Activated CD4-positive, alpha-beta memory T cell treated with anti-CD3 and anti-CD28 coated beads for 36 hours (primary cell): Measurements from ENCODE around the gene YARS1. TPM values are rescaled to one million over a fixed set of nuclear protein-coding genes. Genes with fewer than 3 reads are reported as not detected.
A peak's percentile ranks its signal among the peaks of the same experiment; 100 is the strongest.

Source experiments
- CTCF ChIA-PET: fragments of 350-600 bp; sonication (Branson Sonifier 250); formaldehyde crosslinking; loops from one replicate; lab custom pipeline; 2021; ENCODE audit warnings: antibody characterized with exemption, inconsistent platforms; lab: Charles Lee
- POLR2A ChIA-PET: fragments of 350-600 bp; sonication (Branson Sonifier 250); formaldehyde crosslinking; loops from one replicate; lab custom pipeline; 2021; ENCODE audit warnings: antibody characterized with exemption; lab: Charles Lee
- DNase-seq: peaks from one replicate; pipeline ENCODE4 v3.0.0-alpha.2; 2020
- H3K27ac Mint-ChIP-seq: one replicate; pipeline ENCODE4 v1.8.0; 2021; ENCODE audit warnings: mixed read lengths
- H3K27me3 Mint-ChIP-seq: one replicate; pipeline ENCODE4 v1.8.0; 2021; ENCODE audit warnings: mixed read lengths
- H3K36me3 Mint-ChIP-seq: one replicate; pipeline ENCODE4 v1.8.0; 2021; ENCODE audit warnings: mixed read lengths
- H3K4me1 Mint-ChIP-seq: one replicate; pipeline ENCODE4 v1.8.0; 2021; ENCODE audit warnings: low read depth, mixed read lengths
- H3K4me3 Mint-ChIP-seq: one replicate; pipeline ENCODE4 v1.8.0; 2021; ENCODE audit warnings: mild to moderate bottlenecking, mixed read lengths
- H3K9me3 Mint-ChIP-seq: one replicate; pipeline ENCODE4 v1.8.0; 2021; ENCODE audit warnings: mixed read lengths
- intact Hi-C: fragments of 100-400 bp; cut with micrococcal nuclease; formaldehyde crosslinking; loops from one replicate; pipeline ENCODE4 v1.15.1; 2023
- total RNA-seq, 2 experiments: library from RNA; stranded (reverse); gene quantifications; one replicate each; pipeline ENCODE4 v1.2.3, GENCODE V29; 2021

The YARS1 gene
- total RNA-seq, 2 experiments from 2014 or later = 208 to 213 TPM

DNA sequence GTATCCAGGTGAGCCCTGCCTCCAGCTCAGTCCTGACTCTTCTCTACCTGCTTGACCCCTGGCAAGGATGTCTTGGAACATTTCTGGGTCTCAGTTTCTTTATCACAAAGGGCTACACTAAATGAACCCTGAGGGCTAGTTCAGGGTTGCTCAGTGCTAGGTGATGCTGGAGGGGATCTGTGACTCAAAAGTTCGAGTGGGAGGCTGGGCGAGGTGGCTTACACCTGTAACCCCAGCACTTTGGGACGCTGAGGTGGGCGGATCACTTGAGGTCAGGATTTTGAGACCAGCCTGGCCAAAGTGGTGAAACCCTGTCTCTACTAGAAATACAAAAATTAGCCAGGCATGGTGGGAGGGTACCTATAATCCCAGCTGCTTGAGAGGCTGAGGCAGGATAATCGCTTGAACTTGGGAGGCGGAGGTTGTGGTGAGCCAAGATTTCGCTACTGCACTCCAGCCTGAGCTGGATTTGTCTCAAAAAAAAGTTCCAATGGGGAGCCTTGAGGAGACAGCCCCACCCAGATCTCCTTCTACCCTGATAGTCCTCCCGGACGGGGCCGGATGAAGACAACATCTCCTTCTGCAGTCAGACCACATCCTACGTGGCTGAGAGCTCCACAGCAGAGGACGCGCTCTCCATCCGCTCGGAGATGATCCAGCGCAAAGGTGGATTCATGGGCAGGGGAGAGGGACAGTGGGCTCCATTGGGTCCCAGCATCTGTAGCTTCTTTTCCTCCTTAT, 48.9 kb downstream of the YARS1 start:
- H3K4me1 Mint-ChIP-seq = no peaks in the 10 kb centered on the region
- H3K27me3 Mint-ChIP-seq = no peaks in the 10 kb centered on the region
- H3K9me3 Mint-ChIP-seq = no peaks in the 10 kb centered on the region
- CTCF ChIA-PET = interaction anchor here (11.1 kb wide), 1 partner anchor 56 kb away, joined by 221 read pairs; no protein-coding TSS in a partner anchor
- no peak for DNase-seq
- intact Hi-C loops = no loop called here
- POLR2A ChIA-PET = no interaction called here
- H3K4me3 Mint-ChIP-seq = no peak overlapping the region
- no peak overlapping the region for H3K27ac Mint-ChIP-seq
- peaks cover 5% of the 10 kb centered on the region for H3K36me3 Mint-ChIP-seq

DNA sequence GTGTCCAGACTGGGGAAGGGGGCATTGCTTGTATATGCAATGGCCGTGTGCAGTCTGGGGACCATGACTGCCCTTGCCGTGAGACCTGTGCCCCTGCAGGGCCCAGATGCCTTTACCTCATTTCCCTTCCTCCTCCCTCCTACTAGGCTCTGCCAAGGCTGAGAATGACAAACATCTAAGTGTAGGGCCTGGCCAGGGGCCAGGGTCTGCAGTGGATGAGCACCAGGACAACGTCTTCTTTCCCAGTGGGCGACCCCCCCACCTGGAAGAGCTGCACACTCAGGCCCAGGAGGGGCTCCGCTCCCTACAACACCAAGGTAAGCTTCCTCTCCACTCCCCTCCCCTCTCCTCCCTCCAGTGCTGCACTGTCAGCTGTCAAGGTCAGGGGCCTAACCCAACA, 49.5 kb downstream of the YARS1 start:
- H3K9me3 Mint-ChIP-seq = no peaks in the 10 kb centered on the region

DNA sequence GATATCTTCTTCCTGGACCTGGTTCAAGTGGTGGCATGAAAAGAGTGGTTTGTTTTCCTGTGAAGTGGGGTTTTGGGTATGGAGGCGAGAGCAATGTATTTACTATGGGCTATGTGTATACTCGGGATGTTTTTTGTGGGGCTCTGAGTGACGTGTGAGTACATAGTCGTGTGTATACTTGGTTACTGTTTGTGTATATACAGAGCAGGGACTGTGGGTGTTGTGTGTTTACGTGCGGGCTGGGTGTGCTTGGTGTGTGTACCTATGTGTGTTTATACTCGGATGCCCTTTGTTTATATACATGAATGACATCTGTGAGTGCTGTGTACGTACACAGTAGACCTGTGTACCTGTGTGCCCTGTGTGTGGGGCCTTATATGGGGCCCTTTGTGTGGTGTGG, 50.0 kb downstream of the YARS1 start:
- POLR2A ChIA-PET = no interaction called here
- H3K27ac Mint-ChIP-seq = no peak overlapping the region

More for the DNA sequence above, 49.5 kb downstream of the YARS1 start:
- intact Hi-C loops = no loop called here
- CTCF ChIA-PET = interaction anchor here (11.1 kb wide), 1 partner anchor 55 kb away, joined by 221 read pairs; no protein-coding TSS in a partner anchor
- no peak for DNase-seq
- no peaks in the 10 kb centered on the region for H3K4me1 Mint-ChIP-seq
- H3K27ac Mint-ChIP-seq = no peak overlapping the region
- no peaks in the 10 kb centered on the region for H3K36me3 Mint-ChIP-seq
- no peaks in the 10 kb centered on the region for H3K27me3 Mint-ChIP-seq
- H3K4me3 Mint-ChIP-seq = no peak overlapping the region
- POLR2A ChIA-PET = no interaction called here

GRCh38 chr1:32766328-32766972, 50.7 kb downstream of the YARS1 start:
- Mint-ChIP-seq H3K9me3 (no peaks in the 10 kb centered on the region), H3K27me3 (no peaks in the 10 kb centered on the region), H3K27ac (no peak overlapping the region), H3K36me3 (no peaks in the 10 kb centered on the region), H3K4me3 (no peak overlapping the region), H3K4me1 (peaks cover 7% of the 10 kb centered on the region)
- intact Hi-C loops = no loop called here
- DNase-seq = no peak
- POLR2A ChIA-PET = no interaction called here
- CTCF ChIA-PET = no interaction called here

More for the DNA sequence above, 50.0 kb downstream of the YARS1 start:
- no peak overlapping the region for H3K4me3 Mint-ChIP-seq
- H3K4me1 Mint-ChIP-seq = peaks cover under 1% of the 10 kb centered on the region
- CTCF ChIA-PET = no interaction called here
- no peaks in the 10 kb centered on the region for H3K9me3 Mint-ChIP-seq
- intact Hi-C loops = no loop called here
- no peaks in the 10 kb centered on the region for H3K27me3 Mint-ChIP-seq
- no peaks in the 10 kb centered on the region for H3K36me3 Mint-ChIP-seq
- no peak for DNase-seq

DNA sequence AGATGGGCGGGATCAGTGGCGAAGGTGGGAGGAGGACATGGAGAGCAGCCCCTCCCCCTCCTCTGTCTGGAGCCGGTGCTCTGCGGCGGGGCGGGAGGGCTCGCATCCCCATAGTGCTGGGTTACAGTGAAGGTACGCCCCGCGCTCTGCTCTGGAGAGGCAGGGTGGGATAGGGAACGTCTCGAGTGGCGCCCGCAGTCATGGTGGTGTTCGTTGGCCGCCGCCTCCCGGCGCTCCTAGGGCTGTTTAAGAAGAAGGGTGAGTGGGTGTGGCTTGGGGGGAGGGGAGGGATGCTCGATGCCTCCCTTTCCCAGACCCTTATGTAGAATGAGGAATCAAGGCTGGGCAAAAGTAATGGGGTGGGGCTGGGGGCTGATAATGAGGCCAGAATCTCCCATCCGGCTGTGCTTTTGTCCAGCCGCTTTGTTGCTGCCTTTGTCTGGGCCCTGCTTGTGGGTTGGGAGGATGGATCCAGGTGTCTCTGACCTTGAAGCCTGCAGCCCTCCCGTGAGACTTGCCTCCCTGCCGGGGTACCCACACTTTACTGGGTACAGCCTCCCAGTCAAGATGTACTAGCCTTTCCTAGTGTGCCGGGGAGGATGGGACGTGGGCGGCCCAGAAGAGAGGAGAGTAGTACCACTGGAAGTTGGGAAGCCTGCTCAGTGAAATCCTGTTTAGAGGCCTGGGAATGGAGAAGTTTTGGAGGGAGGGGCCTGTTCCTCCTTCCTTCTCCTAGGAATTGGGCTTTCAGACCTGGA, 51.4 kb downstream of the YARS1 start:
- intact Hi-C loops = no loop called here
- Mint-ChIP-seq H3K27ac (no peak overlapping the region), H3K9me3 (no peaks in the 10 kb centered on the region), H3K36me3 (no peaks in the 10 kb centered on the region), H3K4me3 (no peak overlapping the region), H3K4me1 (peaks cover 14% of the 10 kb centered on the region), H3K27me3 (no peaks in the 10 kb centered on the region)
- ChIA-PET CTCF (no interaction called here), POLR2A (no interaction called here)
- no peak for DNase-seq

- Mint-ChIP-seq H3K27me3 (no peaks in the 10 kb centered on the region), H3K36me3 (no peaks in the 10 kb centered on the region), H3K27ac (no peak overlapping the region), H3K4me3 (no peak overlapping the region), H3K4me1 (peaks cover 19% of the 10 kb centered on the region), H3K9me3 (no peaks in the 10 kb centered on the region)
- ChIA-PET CTCF (interaction anchor here (0.7 to 2.1 kb wide), 4 partner anchors 8 to 62 kb away, joined by 3 to 11 read pairs (median 4); no protein-coding TSS in a partner anchor), POLR2A (no interaction called here)
- DNase-seq = no peak
- intact Hi-C loops = no loop called here
Measured at GRCh38 chr1:32764826-32765569, 52.2 kb downstream of the YARS1 start.

GRCh38 chr1:32763221-32763620, 53.9 kb downstream of the YARS1 start:
- ChIA-PET POLR2A (no interaction called here), CTCF (interaction anchor here (2.1 to 3.4 kb wide), 2 partner anchors 10 to 51 kb away, joined by 11 to 21 read pairs; no protein-coding TSS in a partner anchor)
- peaks cover 27% of the 10 kb centered on the region for H3K4me1 Mint-ChIP-seq
- no peak overlapping the region for H3K27ac Mint-ChIP-seq
- H3K9me3 Mint-ChIP-seq = no peaks in the 10 kb centered on the region
- no peaks in the 10 kb centered on the region for H3K27me3 Mint-ChIP-seq
- intact Hi-C loops = no loop called here
- DNase-seq = no peak
- H3K4me3 Mint-ChIP-seq = no peak overlapping the region
- no peaks in the 10 kb centered on the region for H3K36me3 Mint-ChIP-seq

GRCh38 chr1:32761936-32762335, 55.2 kb downstream of the YARS1 start:
- no peaks in the 10 kb centered on the region for H3K36me3 Mint-ChIP-seq
- H3K27ac Mint-ChIP-seq = peak overlapping the region; percentile 44
- CTCF ChIA-PET = interaction anchor here (0.5 to 3.4 kb wide), 3 partner anchors 12 to 182 kb away, joined by 3 to 21 read pairs (median 16); no protein-coding TSS in a partner anchor
- H3K27me3 Mint-ChIP-seq = no peaks in the 10 kb centered on the region
- H3K4me3 Mint-ChIP-seq = no peak overlapping the region
- no peak for DNase-seq
- peaks cover 27% of the 10 kb centered on the region for H3K4me1 Mint-ChIP-seq
- H3K9me3 Mint-ChIP-seq = no peaks in the 10 kb centered on the region
- POLR2A ChIA-PET = no interaction called here
- intact Hi-C loops = no loop called here

DNA sequence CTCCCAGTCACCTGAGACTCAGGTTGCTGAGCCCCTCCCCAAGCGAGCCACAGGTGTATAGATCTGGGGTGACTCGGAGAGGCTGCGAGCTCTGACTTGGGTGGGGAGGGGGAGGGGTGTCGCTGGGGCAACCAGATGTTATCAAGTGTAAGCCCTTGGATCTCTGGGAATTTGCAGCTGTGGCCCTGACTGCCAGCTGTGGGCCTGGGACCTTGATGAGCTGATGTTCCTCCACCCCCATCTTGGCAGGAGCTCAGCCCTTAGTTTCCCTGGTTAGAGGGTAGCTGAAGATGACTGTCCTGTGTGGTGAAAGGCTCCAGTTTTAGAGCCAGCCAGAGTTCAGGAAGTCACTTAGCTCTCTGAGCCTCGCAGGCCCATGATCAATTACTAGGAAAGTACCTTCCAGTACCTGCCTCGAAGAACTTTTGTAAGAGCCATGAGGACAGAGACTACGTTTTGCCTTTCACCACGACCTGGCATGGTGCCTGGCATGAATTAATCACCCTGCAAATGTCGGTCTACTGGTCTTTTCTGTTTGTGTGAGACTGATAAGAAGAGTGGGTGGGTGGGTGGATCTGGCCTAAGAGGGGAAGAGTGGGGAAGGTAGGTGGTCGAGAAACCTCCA, 55.8 kb downstream of the YARS1 start:
- POLR2A ChIA-PET = no interaction called here
- Mint-ChIP-seq H3K4me1 (peaks cover 27% of the 10 kb centered on the region), H3K36me3 (no peaks in the 10 kb centered on the region), H3K27ac (peak overlapping the region; percentile 44), H3K4me3 (no peak overlapping the region), H3K27me3 (no peaks in the 10 kb centered on the region), H3K9me3 (no peaks in the 10 kb centered on the region)
- CTCF ChIA-PET = interaction anchor here (0.5 to 3.4 kb wide), 3 partner anchors 12 to 181 kb away, joined by 3 to 21 read pairs (median 16); no protein-coding TSS in a partner anchor
- intact Hi-C loops = no loop called here
- DNase-seq = peak; percentile 75

- Mint-ChIP-seq H3K4me1 (peaks cover 27% of the 10 kb centered on the region), H3K4me3 (no peak overlapping the region), H3K9me3 (no peaks in the 10 kb centered on the region), H3K27ac (peak overlapping the region; percentile 38), H3K27me3 (no peaks in the 10 kb centered on the region), H3K36me3 (no peaks in the 10 kb centered on the region)
- DNase-seq = no peak
- POLR2A ChIA-PET = no interaction called here
- intact Hi-C loops = no loop called here
- CTCF ChIA-PET = interaction anchor here (1.8 to 5.3 kb wide), 3 partner anchors 13 to 48 kb away, joined by 8 to 32 read pairs (median 21); no protein-coding TSS in a partner anchor
Measured at GRCh38 chr1:32759997-32760623, 57.0 kb downstream of the YARS1 start.
